Activated CD8-positive, alpha-beta memory T cell treated with anti-CD3 and anti-CD28 coated beads, Interleukin-2, amount 10 ng/mL, durations not matched to agents 7 days and 5 days (primary cell): ENCODE results near the gene SMLR1. TPM values are rescaled to one million over a fixed set of nuclear protein-coding genes. Genes with fewer than 3 reads are reported as not detected.
"Not testable (repeated sequence)": the region's sequence is repeated elsewhere in the genome, so short reads cannot be mapped to it uniquely, and the experiment has no call there.

Source experiments
- ATAC-seq: fragments of 150-1000 bp; cut with Tn5 transposase; one replicate; pipeline ENCODE4 v1.10.0; 2021; ENCODE audit warnings: moderate library complexity
- CTCF ChIA-PET: fragments of 350-600 bp; sonication (Branson Sonifier 250); formaldehyde crosslinking; loops from one replicate; lab custom pipeline; 2021; ENCODE audit warnings: antibody characterized with exemption; lab: Charles Lee
- DNase-seq: peaks from one replicate; pipeline ENCODE4 v3.0.0-alpha.2; 2020
- H3K27ac Mint-ChIP-seq: one replicate; pipeline ENCODE4 v1.8.0; 2021; ENCODE audit warnings: mild to moderate bottlenecking, mixed read lengths
- H3K27me3 Mint-ChIP-seq: one replicate; pipeline ENCODE4 v1.8.0; 2021; ENCODE audit warnings: mixed read lengths
- H3K36me3 Mint-ChIP-seq: one replicate; pipeline ENCODE4 v1.8.0; 2021; ENCODE audit warnings: mild to moderate bottlenecking, mixed read lengths
- H3K4me1 Mint-ChIP-seq: one replicate; pipeline ENCODE4 v1.8.0; 2021; ENCODE audit warnings: mixed read lengths
- H3K4me3 Mint-ChIP-seq: one replicate; pipeline ENCODE4 v1.8.0; 2021; ENCODE audit warnings: mild to moderate bottlenecking, moderate library complexity, mixed read lengths
- H3K9me3 Mint-ChIP-seq: one replicate; pipeline ENCODE4 v1.8.0; 2022; ENCODE audit warnings: low read depth, mixed read lengths
- total RNA-seq, 2 experiments: library from RNA; stranded (reverse); gene quantifications; one replicate each; pipeline ENCODE4 v1.2.3, GENCODE V29; 2021

SMLR1 gene
- total RNA-seq, 2 experiments from 2014 or later = not detected

DNA sequence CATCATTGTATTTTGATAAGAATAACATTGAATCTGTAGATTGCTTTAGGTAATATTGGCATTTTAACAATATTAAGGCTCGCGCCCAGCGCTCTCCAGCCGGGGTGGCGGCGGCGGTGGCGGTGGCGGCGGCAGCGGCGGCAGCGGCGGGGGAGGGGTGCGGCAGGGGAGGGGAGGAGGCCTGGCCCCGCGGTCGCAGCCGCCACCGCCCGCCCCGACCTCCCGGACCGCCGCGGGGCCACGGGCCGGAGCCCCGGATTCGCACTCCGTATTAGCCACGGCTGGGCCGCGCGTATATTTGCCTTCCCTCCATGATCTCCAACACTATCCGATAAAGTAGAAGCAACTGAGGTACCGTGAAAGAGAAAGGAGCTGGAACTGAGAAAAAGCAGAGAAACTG lies 25.8 kb upstream of the SMLR1 start:
- H3K4me3 Mint-ChIP-seq, DNase-seq, H3K27me3 Mint-ChIP-seq, H3K4me1 Mint-ChIP-seq, H3K27ac Mint-ChIP-seq, H3K9me3 Mint-ChIP-seq, CTCF ChIA-PET, H3K36me3 Mint-ChIP-seq, ATAC-seq: not testable (repeated sequence)

DNA sequence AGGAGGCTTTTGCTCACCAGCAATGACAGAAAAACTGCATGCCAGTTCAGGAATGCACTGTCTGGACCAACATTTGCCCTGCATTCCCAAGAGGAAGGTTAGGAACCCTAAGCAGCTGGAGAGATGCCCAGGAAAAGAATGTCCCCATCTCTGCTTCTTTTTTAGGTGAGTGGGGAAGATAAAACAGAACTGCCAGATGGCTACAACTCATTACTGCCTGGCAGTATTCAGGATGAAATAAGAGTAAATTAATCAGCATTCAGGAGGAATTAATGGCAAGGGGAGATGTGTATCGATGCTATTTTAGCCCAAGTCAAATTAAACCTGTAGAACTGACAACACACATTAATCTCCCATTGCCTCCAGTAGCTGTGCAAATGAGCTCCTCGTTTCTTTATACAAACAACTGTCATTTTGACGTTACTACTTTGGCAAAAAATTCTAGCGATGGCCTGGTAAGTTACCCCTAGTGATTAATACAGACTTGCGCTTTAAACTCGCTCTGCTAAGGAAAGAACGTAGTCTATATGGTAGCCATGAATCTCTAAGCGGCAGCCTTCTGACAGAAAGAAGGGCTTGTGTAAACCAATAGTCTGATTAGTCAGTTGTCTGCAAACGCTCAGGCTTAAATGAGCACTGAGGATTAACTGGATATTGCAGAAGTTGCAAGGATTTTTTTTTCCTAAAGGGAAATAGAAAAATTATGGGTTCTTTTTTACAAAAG lies 16.7 kb upstream of the SMLR1 start:
- Mint-ChIP-seq H3K27me3 (peaks cover 6% of the 10 kb centered on the region), H3K9me3 (no peaks in the 10 kb centered on the region), H3K36me3 (no peaks in the 10 kb centered on the region), H3K4me3 (no peak overlapping the region), H3K4me1 (no peaks in the 10 kb centered on the region), H3K27ac (no peak overlapping the region)
- DNase-seq (no peak), ATAC-seq (no peak)
- CTCF ChIA-PET = no interaction called here

- H3K27ac Mint-ChIP-seq = no peak overlapping the region
- no peaks in the 10 kb centered on the region for H3K4me1 Mint-ChIP-seq
- H3K27me3 Mint-ChIP-seq = peaks cover 6% of the 10 kb centered on the region
- no peaks in the 10 kb centered on the region for H3K9me3 Mint-ChIP-seq
- H3K36me3 Mint-ChIP-seq = no peaks in the 10 kb centered on the region
- ATAC-seq (no peak), DNase-seq (no peak)
- CTCF ChIA-PET = interaction anchor here (1.4 to 1.5 kb wide), 2 partner anchors 12 to 22 kb away, joined by 3 to 4 read pairs; no protein-coding TSS in a partner anchor
- no peak overlapping the region for H3K4me3 Mint-ChIP-seq
These were observed 15.3 kb upstream of the SMLR1 start for GRCh38 chr6:130811932-130812331.

- DNase-seq = no peak
- no peaks in the 10 kb centered on the region for H3K27me3 Mint-ChIP-seq
- H3K4me1 Mint-ChIP-seq = peaks cover 3% of the 10 kb centered on the region
- CTCF ChIA-PET = interaction anchor here (1.4 kb wide), 1 partner anchor 30 kb away, joined by 4 read pairs; no protein-coding TSS in a partner anchor
- no peak overlapping the region for H3K27ac Mint-ChIP-seq
- H3K4me3 Mint-ChIP-seq = no peak overlapping the region
- no peak for ATAC-seq
- no peaks in the 10 kb centered on the region for H3K9me3 Mint-ChIP-seq
- peaks cover 5% of the 10 kb centered on the region for H3K36me3 Mint-ChIP-seq
These were observed 12.7 kb upstream of the SMLR1 start for GRCh38 chr6:130814506-130814905.

- Mint-ChIP-seq H3K4me3 (no peak overlapping the region), H3K9me3 (no peaks in the 10 kb centered on the region), H3K4me1 (peaks cover 3% of the 10 kb centered on the region), H3K27ac (no peak overlapping the region), H3K27me3 (no peaks in the 10 kb centered on the region), H3K36me3 (peaks cover 5% of the 10 kb centered on the region)
- ATAC-seq (no peak), DNase-seq (no peak)
- CTCF ChIA-PET = interaction anchor here (1.4 kb wide), 1 partner anchor 29 kb away, joined by 4 read pairs; no protein-coding TSS in a partner anchor
These were observed 11.8 kb upstream of the SMLR1 start for GRCh38 chr6:130815200-130816071.

DNA sequence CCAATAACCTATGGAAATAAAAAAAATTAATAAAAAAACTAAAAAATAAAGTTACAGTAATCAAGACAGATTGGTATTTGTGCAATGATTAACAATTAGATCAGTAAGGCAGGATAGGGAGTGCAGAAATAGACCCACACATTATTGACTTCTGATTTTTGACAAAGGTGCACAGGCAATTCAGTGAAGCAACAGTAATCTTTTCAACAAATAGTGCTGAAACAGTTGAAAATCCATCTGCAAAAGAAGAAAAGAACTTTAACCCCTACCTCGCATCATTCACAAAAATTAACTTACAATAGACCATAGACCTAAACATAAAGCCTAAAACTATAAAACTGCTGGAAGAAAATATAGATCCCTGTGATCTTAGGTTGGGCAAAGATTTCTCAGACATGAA lies 4.5 kb upstream of the SMLR1 start:
- Mint-ChIP-seq H3K27me3 (no peaks in the 10 kb centered on the region), H3K27ac (no peak overlapping the region), H3K36me3 (peaks cover 5% of the 10 kb centered on the region), H3K4me3 (no peak overlapping the region), H3K9me3 (no peaks in the 10 kb centered on the region), H3K4me1 (peaks cover 3% of the 10 kb centered on the region)
- no peak for ATAC-seq
- CTCF ChIA-PET = no interaction called here
- no peak for DNase-seq

DNA sequence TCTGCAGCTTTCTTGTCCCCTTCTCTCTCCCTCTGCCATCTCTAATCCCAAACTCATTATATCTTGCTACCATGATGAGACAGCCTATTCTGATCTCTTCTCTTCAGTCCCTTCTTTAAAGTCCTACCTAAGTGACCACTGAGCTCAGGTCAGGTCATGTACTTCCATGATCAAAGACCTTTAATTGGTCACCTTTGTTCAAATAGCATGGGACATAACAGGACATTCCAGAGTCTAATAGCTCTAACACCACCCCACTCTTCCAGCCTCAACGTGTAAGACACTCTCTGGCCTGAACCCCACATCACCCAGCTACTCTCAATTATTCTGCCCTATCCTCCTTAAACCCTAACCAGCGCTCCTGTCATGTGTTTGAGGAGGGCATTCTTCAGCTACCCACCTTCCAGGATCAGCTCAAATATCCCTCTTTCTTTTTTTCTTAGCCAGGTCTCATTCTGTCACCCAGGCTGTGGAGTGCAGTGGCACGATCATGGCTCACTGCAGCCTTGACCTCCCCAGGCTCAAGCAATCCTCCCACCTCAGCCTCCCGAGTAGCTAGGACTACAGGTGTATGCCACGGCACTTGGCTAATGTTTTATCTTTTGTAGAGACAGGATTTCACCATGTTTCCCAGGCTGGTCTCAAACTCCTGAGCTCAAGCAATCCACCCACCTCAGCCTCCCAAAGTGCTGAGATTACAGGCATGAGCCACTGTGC lies 2.1 kb upstream of the SMLR1 start:
- Mint-ChIP-seq H3K36me3 (no peaks in the 10 kb centered on the region), H3K9me3 (no peaks in the 10 kb centered on the region), H3K4me3 (no peak overlapping the region), H3K27ac (no peak overlapping the region), H3K27me3 (no peaks in the 10 kb centered on the region), H3K4me1 (no peaks in the 10 kb centered on the region)
- ATAC-seq (no peak), DNase-seq (no peak)
- CTCF ChIA-PET = no interaction called here

- no peaks in the 10 kb centered on the region for H3K4me1 Mint-ChIP-seq
- CTCF ChIA-PET = no interaction called here
- H3K27me3 Mint-ChIP-seq = no peaks in the 10 kb centered on the region
- no peak overlapping the region for H3K27ac Mint-ChIP-seq
- no peak for DNase-seq
- ATAC-seq = no peak
- no peak overlapping the region for H3K4me3 Mint-ChIP-seq
- no peaks in the 10 kb centered on the region for H3K36me3 Mint-ChIP-seq
- H3K9me3 Mint-ChIP-seq = no peaks in the 10 kb centered on the region
These were observed 1.3 kb upstream of the SMLR1 start for GRCh38 chr6:130825772-130826441.

DNA sequence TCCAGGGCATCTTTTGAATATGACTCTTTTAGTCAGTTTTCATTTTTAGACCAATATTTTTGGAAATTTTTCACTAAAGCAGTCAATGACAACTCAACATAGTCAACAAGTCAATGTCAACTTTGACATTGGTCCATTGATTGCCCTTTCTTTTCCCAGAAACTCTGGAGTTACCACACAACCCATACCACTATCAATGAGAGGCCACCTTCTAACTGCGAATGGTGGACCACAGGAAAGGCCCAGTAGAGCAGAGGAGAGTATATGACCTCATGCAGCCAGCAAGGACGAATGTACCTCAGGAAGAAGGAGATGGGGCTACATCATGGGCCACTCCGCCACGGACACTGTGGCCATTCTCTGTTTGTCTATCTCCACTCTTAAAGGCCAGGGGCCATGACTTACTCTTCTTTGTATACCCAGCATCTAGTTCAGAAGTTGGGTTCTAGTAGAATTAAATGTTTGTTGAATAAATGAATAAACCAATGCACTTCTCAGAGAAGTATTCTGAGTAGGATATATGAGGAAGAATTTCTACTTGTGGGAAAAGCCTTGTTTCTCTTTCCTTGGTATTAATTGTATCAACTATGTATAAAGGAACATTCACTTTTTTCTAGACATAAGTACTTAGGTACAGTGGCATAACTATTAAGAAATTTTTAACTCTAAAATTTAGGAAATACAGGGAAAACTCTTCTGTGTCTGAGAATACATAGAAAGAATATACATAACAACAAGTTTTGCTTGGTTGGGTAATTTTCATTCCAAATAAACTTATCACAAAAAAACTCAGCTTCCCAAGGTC lies 562 bp upstream of the SMLR1 start:
- no peak for DNase-seq

DNA sequence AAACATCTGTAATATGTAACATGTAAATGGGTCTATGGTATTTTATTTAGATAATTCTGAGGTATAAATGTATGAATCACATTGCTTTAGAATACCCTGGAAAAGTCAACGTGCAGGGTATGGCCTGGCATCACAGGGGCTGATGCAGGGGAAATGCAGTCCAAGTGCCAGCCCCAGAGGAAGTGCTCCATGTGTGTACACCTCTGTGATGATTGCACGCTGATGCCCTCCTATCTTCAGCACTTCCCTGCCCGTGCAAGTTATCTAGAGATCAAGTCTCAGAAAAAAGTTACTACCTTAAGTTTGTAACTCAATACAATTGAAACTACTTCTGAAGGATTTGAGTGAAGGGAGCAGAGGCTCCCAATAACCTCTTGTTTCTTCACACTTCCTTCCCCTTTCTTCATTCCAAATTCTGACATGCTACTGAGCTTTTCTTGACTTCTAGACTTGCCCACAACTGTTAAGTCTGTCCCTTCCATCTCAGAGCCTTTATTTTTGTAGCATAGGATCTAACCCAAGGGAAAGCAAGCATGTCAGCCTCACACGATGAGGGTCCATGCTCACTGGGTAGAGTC lies 2.2 kb downstream of the SMLR1 start:
- Mint-ChIP-seq H3K27me3 (no peaks in the 10 kb centered on the region), H3K9me3 (no peaks in the 10 kb centered on the region), H3K36me3 (no peaks in the 10 kb centered on the region), H3K4me3 (no peak overlapping the region), H3K4me1 (no peaks in the 10 kb centered on the region), H3K27ac (no peak overlapping the region)
- CTCF ChIA-PET = no interaction called here
- DNase-seq (no peak), ATAC-seq (no peak)

More for the DNA sequence above, 562 bp upstream of the SMLR1 start:
- H3K27me3 Mint-ChIP-seq = no peaks in the 10 kb centered on the region
- no peaks in the 10 kb centered on the region for H3K36me3 Mint-ChIP-seq
- no peak overlapping the region for H3K4me3 Mint-ChIP-seq
- CTCF ChIA-PET = no interaction called here
- ATAC-seq = no peak
- H3K9me3 Mint-ChIP-seq = no peaks in the 10 kb centered on the region
- H3K27ac Mint-ChIP-seq = no peak overlapping the region
- no peaks in the 10 kb centered on the region for H3K4me1 Mint-ChIP-seq

DNA sequence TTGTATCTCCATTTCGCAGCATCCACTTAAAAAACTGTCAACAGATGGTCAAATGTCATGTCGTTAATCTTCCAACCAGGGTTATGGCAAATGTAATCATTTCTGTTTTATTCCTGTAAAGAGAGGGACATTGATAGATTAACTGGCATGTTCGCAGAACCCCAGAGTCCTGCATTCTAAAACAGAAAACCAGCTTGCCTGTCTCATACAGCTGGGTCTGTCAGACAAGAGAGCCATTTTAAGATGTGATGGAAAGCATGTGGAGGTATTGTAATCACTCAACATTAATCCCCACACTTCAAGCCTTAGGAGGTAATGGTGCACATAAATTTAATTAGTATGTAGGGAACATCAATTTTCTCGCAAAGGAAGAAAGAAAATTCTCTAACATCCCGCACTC lies 4.4 kb downstream of the SMLR1 start:
- DNase-seq (no peak), ATAC-seq (no peak)
- no peaks in the 10 kb centered on the region for H3K4me1 Mint-ChIP-seq
- no peaks in the 10 kb centered on the region for H3K9me3 Mint-ChIP-seq
- CTCF ChIA-PET = no interaction called here
- H3K36me3 Mint-ChIP-seq = no peaks in the 10 kb centered on the region
- H3K27me3 Mint-ChIP-seq = no peaks in the 10 kb centered on the region
- H3K4me3 Mint-ChIP-seq = no peak overlapping the region
- H3K27ac Mint-ChIP-seq = no peak overlapping the region

GRCh38 chr6:130833569-130833968 lies 6.4 kb downstream of the SMLR1 start:
- no peak for ATAC-seq
- H3K9me3 Mint-ChIP-seq = no peaks in the 10 kb centered on the region
- CTCF ChIA-PET = interaction anchor here (0.6 kb wide), 1 partner anchor 776 kb away, joined by 3 read pairs; no protein-coding TSS in a partner anchor

More at GRCh38 chr6:130833569-130833968, 6.4 kb downstream of the SMLR1 start:
- no peak overlapping the region for H3K27ac Mint-ChIP-seq
- no peaks in the 10 kb centered on the region for H3K27me3 Mint-ChIP-seq
- H3K4me3 Mint-ChIP-seq = no peak overlapping the region
- no peaks in the 10 kb centered on the region for H3K36me3 Mint-ChIP-seq
- no peaks in the 10 kb centered on the region for H3K4me1 Mint-ChIP-seq
- no peak for DNase-seq
